ENCODE data around the gene DACH1.

- TF ChIP-seq CTCF (IDR thresholded peaks at IDR 0.05; ENCODE audit: control extremely low read depth in 1 of 3, insufficient read depth in 1 of 3, low read depth in 1 of 3, low read length in 3 of 3) = no peak
- TF ChIP-seq POLR2AphosphoS5 (IDR thresholded peaks at IDR 0.05; ENCODE audit: low read depth, low read length) = no peak
- no peak for TF ChIP-seq CREB1 (IDR thresholded peaks at IDR 0.05)
- no peak for TF ChIP-seq KDM1A (IDR thresholded peaks at IDR 0.05; ENCODE audit: borderline replicate concordance, low read length)
- no peak for TF ChIP-seq ZNF274 (IDR thresholded peaks at IDR 0.05; ENCODE audit: borderline replicate concordance, extremely low read depth, low read length)
- TF ChIP-seq ATF2 (IDR thresholded peaks at IDR 0.05; ENCODE audit: low read length) = no peak
- no peak for TF ChIP-seq RAD21 (IDR thresholded peaks at IDR 0.05 in 1 of 2, conservative IDR thresholded peaks at IDR 0.05 in 1 of 2; ENCODE audit: low read depth in 2 of 2, low read length in 2 of 2)
- TF ChIP-seq FOSL1 (IDR thresholded peaks at IDR 0.05; ENCODE audit: insufficient read depth, low read depth, low read length) = no peak
Observed at GRCh38 chr13:71842003-71842402, 25.0 kb downstream of the DACH1 start.

All from H1 (cell line).